Embryonic facial prominence (tissue), 1 donor: Measurements from ENCODE around the gene CYB561D1.

Source experiments
- DNase-seq: peaks from one replicate; pipeline ENCODE4 v3.0.0-alpha.2; 2016; ENCODE audit errors: extremely low spot score

CYB561D1 gene

GRCh38 chr1:109500941-109501381, 7.1 kb downstream of the CYB561D1 start:
- DNase-seq, result no peak

DNA sequence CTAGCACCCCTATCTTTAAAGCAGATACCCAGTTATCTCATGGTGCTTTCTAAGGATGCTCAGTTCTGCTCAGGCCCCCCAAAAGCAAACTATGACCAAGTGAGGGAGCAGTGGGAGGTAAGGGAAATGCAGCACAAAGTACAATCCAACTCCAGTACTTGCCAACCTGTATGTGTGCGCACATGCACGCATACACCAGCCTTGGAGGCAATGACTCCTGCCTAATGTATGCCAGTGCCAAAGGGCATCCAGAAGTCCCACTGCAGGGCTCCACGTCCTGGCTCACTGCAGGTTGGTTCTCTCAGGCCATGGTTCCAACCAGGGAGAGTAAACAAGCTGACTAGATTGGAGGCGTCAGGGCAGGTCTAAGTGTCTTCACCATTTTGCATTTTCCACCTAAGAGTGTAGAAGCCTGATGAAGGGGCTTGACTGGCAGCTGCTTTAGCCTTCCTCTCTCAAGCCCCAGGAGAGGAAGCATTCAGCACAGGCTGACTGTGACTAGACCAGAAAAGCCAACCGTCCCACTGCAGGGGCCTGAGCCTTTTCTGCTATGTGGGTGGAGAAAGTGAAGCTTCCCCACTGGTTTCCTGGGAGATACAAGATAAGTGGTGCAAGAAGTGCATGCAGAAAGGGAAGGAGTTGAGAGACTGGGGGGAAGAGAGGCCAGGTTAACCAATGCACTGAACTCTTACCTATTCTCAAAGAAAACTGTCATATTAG, 7.9 kb downstream of the CYB561D1 start:
- no peak for DNase-seq

DNA sequence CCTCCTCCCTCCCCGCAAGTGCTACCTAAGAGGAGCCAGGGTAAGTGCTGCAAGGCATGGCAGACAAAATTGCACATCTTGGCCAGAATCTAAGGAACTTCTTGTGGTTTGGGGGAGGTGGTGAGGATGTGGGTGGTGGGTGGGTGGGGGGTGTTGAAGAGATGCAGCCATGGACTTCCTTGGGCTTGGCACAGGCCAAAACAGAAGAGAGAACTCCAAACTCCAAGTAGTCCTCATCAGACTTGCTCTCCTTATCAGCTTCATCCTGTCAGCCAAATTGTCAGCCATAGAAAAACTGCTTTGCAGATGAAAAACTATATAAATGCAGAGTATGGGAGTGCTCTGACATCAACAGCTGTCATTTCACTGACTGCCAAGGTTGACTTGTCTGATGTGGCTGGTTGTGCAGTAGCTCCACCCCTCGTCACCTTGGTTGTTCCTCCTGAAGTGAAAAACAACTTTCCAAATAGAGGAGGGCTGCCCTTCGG, 8.5 kb downstream of the CYB561D1 start:
- DNase-seq, result no peak

DNA sequence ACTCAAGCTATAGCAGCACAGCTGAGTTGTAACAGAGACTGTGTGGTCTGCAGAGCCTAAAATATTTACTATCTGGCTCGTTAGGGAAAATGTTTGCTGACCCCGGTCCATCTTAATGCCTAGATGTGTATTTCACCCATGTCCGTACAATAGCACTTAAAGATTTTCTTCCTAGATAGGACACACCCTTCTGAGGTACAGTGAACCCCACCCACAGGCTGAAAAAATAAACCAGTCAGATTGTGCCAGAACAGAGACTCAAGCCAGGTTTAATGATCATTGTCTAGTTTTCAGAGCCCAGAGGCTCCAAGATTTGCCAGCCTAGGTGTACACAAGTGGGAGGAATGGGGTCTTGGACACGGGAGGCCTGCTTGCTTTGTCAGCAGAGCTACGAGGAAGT, 10.0 kb downstream of the CYB561D1 start:
- DNase-seq, result no peak

- no peak for DNase-seq
These were observed 11.1 kb downstream of the CYB561D1 start for GRCh38 chr1:109504974-109505373.

DNA sequence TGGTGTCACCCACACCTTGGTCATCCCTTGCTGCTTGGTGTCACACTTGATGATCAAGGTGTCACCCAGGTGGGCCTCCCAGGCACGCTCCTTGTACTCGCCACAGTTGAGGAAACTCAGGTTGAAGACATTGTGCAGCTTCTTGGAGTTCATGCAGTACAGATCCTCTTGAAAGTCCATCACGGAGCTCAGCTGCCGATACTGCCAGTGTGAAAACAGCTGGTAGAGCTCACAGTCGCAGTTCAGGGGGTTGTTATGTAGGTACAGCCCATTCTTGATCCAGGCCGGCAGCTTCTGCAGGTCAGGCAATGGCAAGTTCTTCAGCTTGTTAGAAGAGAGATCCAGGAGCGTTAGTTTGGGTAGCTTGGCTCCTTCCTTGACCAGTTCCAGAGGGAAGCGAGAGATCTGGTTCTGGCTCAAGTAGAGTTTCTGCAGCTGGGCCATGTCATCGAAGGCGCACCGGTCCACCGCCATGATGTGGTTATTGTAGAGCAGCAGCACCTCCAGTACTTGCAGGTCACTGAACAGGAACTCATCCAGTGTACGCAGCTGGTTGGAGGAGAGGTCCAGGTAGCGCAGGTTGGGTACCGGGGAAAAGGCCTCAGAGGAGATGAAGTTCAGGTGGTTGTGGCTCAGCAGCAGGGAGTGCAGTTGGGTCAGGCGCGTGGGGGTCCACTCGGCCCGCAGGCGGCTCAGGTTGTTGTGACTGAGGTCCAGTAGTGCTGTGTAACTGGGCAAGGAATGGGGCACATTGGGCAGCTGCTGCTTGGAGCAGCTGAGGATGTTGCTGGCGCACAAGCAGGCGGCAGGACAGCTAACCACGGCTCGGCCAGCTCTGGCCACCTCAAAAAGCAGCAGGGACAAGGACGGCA, 14.3 kb downstream of the CYB561D1 start:
- DNase-seq, result no peak

DNA sequence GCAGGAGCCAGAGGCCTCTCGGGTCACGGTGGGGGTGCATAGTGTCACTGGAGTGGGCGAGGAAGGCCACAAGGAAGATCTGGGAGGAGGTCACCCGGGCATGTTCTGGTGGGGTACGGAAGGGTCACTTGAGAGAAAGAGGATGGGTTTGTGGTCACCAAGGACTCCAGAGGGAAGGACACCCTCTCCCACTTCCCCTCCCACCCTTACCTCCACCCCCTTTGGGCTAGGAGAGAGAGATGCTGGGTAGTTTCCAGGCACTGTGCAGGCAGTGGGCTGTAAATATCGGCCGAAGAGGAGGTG, 14.9 kb downstream of the CYB561D1 start:
- no peak for DNase-seq

DNA sequence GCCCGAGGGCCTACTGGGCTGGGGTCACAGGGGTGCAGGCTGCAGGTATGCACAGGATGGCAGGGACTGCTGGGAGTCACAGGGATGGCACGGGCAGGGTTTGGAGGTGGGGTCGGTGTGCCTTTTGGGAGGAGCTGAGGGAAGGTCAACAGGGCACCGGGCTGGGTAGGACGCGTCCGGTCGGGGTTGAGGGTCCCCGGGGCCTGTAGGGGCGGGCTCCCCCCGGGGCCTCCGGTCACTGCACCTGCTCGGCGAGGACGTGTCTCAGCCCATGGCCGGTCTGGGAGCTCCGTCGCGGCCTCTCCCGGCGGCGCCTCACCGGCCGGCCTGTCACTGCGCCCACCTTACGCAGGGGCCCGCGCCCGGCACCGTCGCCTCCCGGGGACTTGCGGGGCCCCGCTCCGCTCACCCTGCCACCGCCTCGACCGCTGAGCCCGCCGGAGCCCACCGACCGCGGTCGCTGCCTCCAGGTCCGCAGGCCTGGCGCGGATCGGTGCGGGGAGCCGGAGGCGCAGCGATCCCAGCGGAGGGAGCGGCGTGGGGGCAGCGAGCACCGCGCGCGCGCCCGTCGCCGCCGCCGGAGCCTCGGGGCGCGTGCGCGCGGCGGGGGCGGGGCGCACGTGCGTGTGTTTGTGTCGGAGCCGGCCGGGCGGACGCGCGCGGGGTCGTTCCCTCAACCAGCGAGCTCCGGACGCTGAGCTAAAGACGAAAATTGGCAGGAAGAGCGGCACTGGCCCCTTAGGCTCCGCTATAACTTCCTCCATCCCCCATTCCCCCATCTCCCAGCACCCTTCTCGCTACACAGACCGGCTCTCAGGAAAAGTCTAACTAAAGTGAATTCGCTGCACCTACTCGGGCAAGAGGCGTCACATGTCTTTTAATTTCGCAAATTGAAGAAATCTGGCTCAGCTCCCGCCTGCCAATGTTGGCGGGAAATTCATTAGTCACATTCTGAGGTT, 15.6 kb downstream of the CYB561D1 start, which contains the start of gene AMIGO1:
Gene AMIGO1, minus strand, starts transcription at position 552 of the 959 bp plus-strand sequence. CDS start 815 bp downstream, outside the sequence.
- DNase-seq, result peak; percentile 42

DNA sequence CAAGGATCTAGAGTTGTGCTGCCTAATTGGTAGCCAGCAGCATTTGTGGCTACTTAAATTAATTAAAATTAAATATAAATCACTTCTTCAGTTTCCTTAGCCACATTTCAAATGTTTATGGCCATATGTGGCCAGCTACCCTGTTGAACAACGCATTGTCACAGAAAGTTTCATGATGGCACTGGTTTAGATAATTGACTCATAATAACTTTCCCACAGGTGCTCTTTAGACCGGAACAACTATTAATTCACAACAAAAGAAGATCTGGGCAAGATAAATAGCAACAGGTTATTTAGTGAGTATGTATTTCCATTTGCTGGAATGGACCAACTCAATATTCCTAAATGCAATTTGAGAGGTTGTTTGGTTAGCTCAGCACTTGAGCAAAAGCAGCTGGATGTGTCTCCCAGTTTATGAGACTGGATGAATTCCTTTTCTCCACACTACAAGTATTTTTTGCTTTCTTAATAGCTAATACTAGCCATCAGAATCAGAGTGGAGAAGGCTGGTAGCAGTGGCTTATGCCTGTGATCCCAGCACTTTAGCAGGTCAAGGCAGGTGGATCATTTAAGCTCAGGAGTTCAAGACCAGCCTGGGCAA, 19.3 kb downstream of the CYB561D1 start:
- no peak for DNase-seq

DNA sequence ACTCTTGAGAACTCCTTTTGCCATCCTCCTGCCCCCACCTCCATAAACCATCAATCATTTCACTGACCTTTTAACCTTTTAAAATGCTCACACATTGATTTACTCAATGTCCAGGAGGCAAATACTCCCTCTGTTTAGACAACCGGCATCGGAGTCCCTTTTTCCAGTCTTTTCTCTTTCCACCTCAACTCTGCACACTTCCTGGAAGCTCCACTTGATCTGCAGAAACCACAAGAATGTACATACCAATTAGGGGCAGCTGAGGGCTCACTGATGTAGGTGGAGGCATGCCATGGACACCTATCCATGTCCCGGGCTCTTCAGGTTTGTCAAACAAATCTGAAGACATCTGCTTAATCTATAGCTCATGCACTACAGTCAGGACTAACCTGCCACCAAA, 21.0 kb downstream of the CYB561D1 start:
- no peak for DNase-seq

DNA sequence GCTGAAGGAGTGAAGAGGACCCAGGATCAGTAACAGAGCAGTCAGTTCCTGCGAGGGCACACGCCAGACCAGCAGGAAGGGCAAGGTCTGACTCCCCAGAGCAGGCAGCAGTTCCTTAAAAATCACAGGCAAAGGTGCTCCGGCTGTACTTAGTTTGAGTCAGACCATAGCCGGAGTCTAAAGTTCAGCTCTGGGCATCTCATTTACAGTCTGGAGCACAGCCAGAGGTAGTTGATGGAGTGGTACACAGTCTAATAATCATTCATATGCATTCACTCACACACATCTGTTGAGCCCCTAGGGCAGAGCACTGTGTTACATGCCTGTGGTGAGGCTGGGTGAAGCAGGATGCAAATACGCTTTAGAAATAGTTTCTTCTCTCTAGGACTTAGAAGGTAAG, 23.0 kb downstream of the CYB561D1 start:
- DNase-seq, result no peak

DNA sequence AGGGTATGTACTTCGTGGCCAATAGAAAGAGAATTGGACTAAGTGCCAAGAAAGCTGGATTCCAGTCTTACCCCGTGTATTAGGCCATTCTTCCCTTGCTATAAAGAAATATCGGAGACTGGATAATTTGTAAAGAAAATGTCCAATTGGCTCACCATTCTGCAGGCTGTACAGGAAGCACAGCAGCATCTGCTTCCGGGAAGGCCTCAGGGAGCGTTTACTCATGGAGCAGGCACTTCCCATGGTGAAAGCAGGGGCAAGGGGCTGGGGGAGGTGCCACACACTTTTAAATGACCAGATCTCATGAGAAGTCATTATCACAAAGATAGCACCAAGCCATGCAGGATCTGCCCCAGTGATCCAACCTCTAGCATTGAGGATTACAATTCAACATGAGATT, 23.4 kb downstream of the CYB561D1 start:
- DNase-seq, result no peak

- no peak for DNase-seq
These were observed 27.4 kb downstream of the CYB561D1 start for GRCh38 chr1:109521002-109521951.

- no peak for DNase-seq
These were observed 28.1 kb downstream of the CYB561D1 start for GRCh38 chr1:109522026-109522425.

GRCh38 chr1:109523706-109524105, 29.8 kb downstream of the CYB561D1 start:
- no peak for DNase-seq

GRCh38 chr1:109527098-109527811, 33.4 kb downstream of the CYB561D1 start:
- DNase-seq, result no peak

DNA sequence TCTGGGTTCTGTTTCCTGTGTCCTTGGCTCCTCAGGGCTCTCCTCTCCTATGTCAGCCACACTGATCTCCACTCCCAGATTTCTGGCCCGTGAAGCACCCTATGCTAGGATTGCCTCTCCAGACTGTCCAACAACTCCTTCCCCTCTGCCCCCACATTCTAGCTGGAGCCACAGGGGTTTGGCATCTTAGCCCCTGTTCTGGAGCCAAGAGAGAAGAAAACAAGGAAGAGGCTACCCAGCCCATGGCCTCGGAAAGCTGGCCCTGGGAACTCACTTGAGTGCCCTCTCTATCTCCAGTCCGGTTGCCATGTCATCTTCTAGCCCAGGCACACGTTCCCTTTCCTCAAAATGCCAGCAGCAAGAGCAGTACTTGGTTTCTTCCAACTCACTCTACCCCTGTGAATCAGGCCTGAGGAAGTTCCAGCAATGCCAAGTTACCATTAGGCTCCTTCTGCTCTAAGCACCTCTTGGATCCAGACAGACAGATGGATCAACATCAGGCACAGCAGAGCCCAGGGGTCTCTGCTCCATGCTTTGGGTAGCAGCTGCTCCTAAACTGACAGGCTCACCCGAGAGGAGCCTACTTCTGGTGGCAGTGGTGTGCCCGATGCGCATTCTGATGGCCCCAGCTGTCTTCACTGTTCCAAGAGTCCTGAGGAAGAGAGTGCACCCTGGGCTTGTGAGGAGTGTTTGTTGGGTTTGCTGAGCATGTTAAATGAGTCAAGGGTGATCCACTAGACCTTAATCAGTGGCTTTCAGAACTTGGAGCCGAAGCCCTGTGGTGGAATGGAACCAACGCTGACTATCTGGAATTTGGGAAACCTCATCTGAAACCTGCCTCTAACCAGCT, 34.2 kb downstream of the CYB561D1 start:
- DNase-seq, result no peak

DNA sequence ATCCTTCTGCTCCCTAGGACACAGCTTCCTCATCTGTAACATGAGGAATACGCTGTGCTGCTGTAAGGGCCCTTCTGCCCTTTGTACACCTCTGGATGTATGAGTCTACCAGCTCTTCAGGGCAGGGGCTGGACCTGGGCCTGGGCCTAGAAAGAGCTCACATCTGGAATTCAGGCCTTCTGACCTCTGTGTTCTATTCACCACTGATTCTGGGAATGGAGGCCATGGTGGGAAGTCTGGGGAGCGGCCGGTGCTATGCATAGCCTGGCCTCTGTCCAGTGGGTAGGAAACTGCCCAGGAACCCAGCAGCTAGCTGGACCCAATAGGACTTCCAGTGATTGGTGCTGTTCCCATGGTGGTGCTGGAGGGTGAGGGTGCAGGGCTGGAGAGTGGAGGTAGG, 34.8 kb downstream of the CYB561D1 start:
- DNase-seq, result no peak
